Adrenal gland (tissue), 12 donors: ENCODE data around the gene KCTD3. TPM values are rescaled to one million over a fixed set of nuclear protein-coding genes. Genes with fewer than 3 reads are reported as not detected.

Experiments used
- DNase-seq, 7 donors: peaks; one replicate each; pipeline ENCODE4 v3.0.0-alpha.2; 2019 to 2020
- H3K27ac ChIP-seq, 5 donors: fragments of 200-600 bp; sonication (generic) in 4 of 5; 1 replicate in 3 of 5; 2 replicates in 2 of 5; pipeline versions ENCODE4 v1.5.1 to v1.8.0; 2016 to 2020; ENCODE audit warnings: mild to moderate bottlenecking in 1 of 5
- H3K27me3 ChIP-seq: fragments of 200-600 bp; 2 replicates; pipeline ENCODE4 v1.8.0; 2021
- H3K36me3 ChIP-seq, 2 donors: fragments of 200-600 bp; replicated peaks in 1 of 2; 1 replicate in 1 of 2; 2 replicates in 1 of 2; pipeline versions ENCODE4 v1.5.1 to v1.8.0; 2018 to 2022
- H3K4me1 ChIP-seq, 2 donors: fragments of 200-600 bp; replicated peaks in 1 of 2; 1 replicate in 1 of 2; 2 replicates in 1 of 2; pipeline versions ENCODE4 v1.5.1 to v1.8.0; 2018 to 2021
- H3K4me3 ChIP-seq, 4 donors: fragments of 200-600 bp; sonication (generic) in 3 of 4; one replicate each; pipeline ENCODE4 v1.5.1; 2016 to 2018
- H3K9me3 ChIP-seq, 3 donors: fragments of 200-600 bp; sonication (generic) in 1 of 3; replicated peaks in 1 of 3; 1 replicate in 2 of 3; 2 replicates in 1 of 3; pipeline versions ENCODE4 v1.5.1 to v1.8.0; 2016 to 2021
- POLR2A ChIP-seq, 2 donors: fragments of 450-650 bp; IDR thresholded peaks; one replicate each; pipeline ENCODE4 v1.6.1; 2017; ENCODE audit warnings: antibody characterized with exemption in 2 of 2, mild to moderate bottlenecking in 2 of 2, moderate library complexity in 1 of 2
- WGBS, 4 donors: extraction: QIAGEN DNeasy Blood & Tissue Kit in 2 of 4; methylation state at CpG; one replicate each; pipeline versions ENCODE4 v1.1.5 to v1.1.7; 2013 to 2017; 5-methylcytosine and 5-hydroxymethylcytosine counted together
- intact Hi-C, 2 donors: fragments of 100-400 bp; cut with DNase I; formaldehyde crosslinking; loops; one replicate each; pipeline versions ENCODE4 v1.14.1 to v1.15.0; 2022 to 2023
- polyA plus RNA-seq, 3 donors: library from polyadenylated mRNA; stranded (reverse); fragments of 200-250 nt in 2 of 3; fragments of 350-450 nt in 1 of 3; fragmentation: Illumina TruSeq in 1 of 3; extraction: RNeasy Lipid Tissue Mini Kit (QIAGEN cat#74804) in 1 of 3; gene quantifications; one replicate each; pipeline ENCODE4 v1.2.3, GENCODE V29; 2013 to 2014
- total RNA-seq, 9 donors: library from RNA; depleted of rRNA in 4 of 9; stranded (reverse); fragments of >200 nt in 4 of 9; fragments of 120-200 nt in 1 of 9; fragmentation: NEBNext Ultra II Directional in 1 of 9; extraction: Animal tissue kit (Norgen Biotek cat#: 25700) in 1 of 9; gene quantifications; one replicate each; pipeline versions ENCODE4 v1.1.0 to v1.2.4, GENCODE V29; 2013 to 2023
- TF ChIP-seq, protein P1 (sequence below), 6 experiments: fragments of 450-650 bp in 4 of 6; fragments of 200-600 bp in 2 of 6; sonication (generic) in 1 of 6; IDR thresholded peaks; 1 replicate in 5 of 6; 2 replicates in 1 of 6; pipeline versions ENCODE4 v1.5.1 to v1.8.0; 2016 to 2021; ENCODE audit warnings: antibody characterized with exemption in 6 of 6, mild to moderate bottlenecking in 2 of 6, moderate library complexity in 1 of 6
- donor health status: healthy with polysubstance abuse.
- donor health status: Bipolar disorder and iron deficiency.
- donor health status: DM: yes; HTN: yes; CAD: no.
- donor health status: DM: no; HTN: no; CAD: no.
- donor health status: DM: no; HTN: no; CAD: no.
- donor health status: DM: yes; HTN: yes; CAD: no.

The KCTD3 gene
- total and polyA plus RNA-seq, 12 donors = 78.0 to 169 (median 116) TPM

DNA sequence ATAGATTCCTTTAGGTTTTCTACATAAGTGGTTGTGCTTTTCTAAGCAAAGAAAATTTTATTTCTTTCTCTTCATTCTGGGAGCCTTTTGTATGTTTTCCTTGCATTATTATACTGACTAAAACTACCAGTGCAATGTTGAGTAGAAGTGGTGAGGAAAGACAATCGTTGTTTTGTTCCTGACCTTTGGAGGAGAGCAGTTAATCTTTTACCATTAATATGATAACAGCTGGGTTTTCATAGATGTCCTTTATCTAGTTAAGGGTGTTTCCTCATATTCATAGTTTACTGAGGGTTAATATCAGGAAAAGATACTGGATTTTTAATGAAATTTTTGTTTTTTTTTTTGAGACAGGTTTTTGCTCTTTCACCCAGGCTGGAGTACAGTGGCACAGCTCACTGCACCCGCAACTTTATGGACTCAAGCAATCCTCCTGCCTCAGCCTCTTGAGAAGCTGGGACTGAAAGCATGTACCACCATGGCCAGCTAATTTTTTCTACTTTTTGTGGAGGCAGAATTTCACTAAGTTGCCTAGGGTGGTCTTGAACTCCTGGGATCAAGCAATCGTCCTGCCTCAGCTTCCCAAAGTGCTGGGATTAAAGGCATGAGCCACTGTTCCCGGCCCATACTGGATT is 9.0 kb upstream of the KCTD3 start:
- no peak for DNase-seq
- TF ChIP-seq, protein P1, sequence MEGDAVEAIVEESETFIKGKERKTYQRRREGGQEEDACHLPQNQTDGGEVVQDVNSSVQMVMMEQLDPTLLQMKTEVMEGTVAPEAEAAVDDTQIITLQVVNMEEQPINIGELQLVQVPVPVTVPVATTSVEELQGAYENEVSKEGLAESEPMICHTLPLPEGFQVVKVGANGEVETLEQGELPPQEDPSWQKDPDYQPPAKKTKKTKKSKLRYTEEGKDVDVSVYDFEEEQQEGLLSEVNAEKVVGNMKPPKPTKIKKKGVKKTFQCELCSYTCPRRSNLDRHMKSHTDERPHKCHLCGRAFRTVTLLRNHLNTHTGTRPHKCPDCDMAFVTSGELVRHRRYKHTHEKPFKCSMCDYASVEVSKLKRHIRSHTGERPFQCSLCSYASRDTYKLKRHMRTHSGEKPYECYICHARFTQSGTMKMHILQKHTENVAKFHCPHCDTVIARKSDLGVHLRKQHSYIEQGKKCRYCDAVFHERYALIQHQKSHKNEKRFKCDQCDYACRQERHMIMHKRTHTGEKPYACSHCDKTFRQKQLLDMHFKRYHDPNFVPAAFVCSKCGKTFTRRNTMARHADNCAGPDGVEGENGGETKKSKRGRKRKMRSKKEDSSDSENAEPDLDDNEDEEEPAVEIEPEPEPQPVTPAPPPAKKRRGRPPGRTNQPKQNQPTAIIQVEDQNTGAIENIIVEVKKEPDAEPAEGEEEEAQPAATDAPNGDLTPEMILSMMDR (IDR thresholded peaks at IDR 0.05) = no peak
- TF ChIP-seq POLR2A (IDR thresholded peaks at IDR 0.05) = no peak
- Histone ChIP-seq H3K27ac (no peak overlapping the region), H3K9me3 (no peaks in the 10 kb centered on the region), H3K4me1 (no peaks in the 10 kb centered on the region), H3K4me3 (no peak overlapping the region), H3K36me3 (no peaks in the 10 kb centered on the region), H3K27me3 (no peaks in the 10 kb centered on the region)
- WGBS, 4 donors = 76 to 82% (median 81%) methylated on average over 4 of the region's 4 CpGs
- intact Hi-C loops = no loop called here

DNA sequence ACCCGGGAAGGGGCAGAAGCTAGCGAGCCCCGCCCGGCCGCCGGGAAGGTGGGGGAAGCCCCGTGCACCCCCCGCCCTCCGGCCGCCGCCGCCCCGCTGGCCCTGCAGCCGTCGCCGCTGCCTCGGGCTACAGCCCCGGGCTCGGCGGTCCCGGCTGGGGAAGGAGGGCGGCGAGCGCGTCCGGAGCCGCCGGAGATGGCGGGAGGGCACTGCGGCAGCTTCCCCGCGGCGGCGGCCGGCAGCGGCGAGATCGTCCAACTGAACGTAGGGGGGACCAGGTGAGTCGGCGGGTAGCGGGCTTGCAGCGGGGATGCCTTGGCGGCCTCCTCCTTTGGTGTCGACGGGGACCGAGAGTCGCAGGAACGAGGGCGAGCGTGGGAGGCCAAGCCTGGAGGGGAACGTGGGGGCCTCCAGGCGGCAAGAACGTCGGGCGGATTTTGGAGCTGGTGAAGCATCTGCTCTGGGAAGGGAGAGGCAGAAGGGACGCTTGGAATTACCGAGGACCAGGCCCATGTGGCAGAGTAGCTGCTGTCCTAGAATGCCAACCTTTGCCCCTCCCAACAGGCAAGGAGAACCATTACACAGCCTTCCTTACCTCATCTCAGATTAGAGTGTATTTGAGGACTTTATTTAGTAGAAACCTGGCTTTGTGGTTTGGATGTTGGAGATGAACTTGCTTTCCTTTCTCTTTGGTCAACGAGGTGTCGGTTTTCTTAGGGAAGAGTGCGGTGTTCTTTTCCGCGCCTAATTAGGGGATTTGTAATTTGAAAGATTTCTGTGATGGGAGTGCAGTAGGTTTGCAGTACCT is 591 bp downstream of the KCTD3 start:
- Histone ChIP-seq H3K4me1 (peaks cover 24 to 51% of the 10 kb centered on the region in 2 donors), H3K9me3 (no peaks in the 10 kb centered on the region), H3K36me3 (no peaks in the 10 kb centered on the region), H3K4me3 (peak overlapping the region; percentile 64 to 96 (median 90)), H3K27ac (peak overlapping the region; percentile 44 to 96 (median 94)), H3K27me3 (no peaks in the 10 kb centered on the region)
- 0 to 3% (median 0%) methylated on average over 26 to 63 of the region's 63 CpGs for WGBS, 4 donors
- peak; percentile 50 to 74 (median 60) for DNase-seq
- intact Hi-C loops = no loop called here
- TF ChIP-seq POLR2A (IDR thresholded peaks at IDR 0.05) = peak; percentile 6 to 37
- TF ChIP-seq, protein P1 (IDR thresholded peaks at IDR 0.05) = no peak

DNA sequence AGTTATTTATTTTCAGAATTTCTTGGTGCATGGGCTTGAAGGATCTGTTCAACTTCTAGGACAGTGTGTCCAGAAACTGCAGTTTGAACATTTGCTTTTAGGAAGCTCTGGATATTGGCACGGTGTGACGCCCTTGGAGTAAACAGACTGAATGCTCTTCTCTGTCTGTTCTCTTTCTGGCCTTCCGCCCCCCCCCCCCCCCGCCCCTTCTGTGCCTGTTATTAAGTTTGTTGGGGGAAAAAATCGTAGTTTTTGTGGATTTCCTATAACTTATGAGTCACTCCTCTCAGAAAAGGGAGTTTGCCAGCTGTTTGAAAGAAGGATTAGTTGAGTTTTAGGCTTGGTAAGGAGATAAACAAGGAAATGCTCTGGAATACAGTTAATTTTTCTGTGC is 1.2 kb downstream of the KCTD3 start:
- 0 to 2% (median 1%) methylated on average over 5 of the region's 5 CpGs for WGBS, 4 donors
- H3K36me3 ChIP-seq = no peaks in the 10 kb centered on the region
- DNase-seq = peak in 6 of 7 donors; percentile 36 to 76 (median 52)
- no peaks in the 10 kb centered on the region for H3K9me3 ChIP-seq
- no peaks in the 10 kb centered on the region for H3K27me3 ChIP-seq
- peak overlapping the region; percentile 78 to 96 (median 94) for H3K27ac ChIP-seq
- H3K4me3 ChIP-seq = peak overlapping the region; percentile 64 to 96 (median 90)
- intact Hi-C loops = no loop called here
- peaks cover 25 to 57% of the 10 kb centered on the region in 2 donors for H3K4me1 ChIP-seq
- TF ChIP-seq, protein P1 (IDR thresholded peaks at IDR 0.05) = no peak
- peak in 1 of 2 donors; percentile 54 for TF ChIP-seq POLR2A (IDR thresholded peaks at IDR 0.05)

DNA sequence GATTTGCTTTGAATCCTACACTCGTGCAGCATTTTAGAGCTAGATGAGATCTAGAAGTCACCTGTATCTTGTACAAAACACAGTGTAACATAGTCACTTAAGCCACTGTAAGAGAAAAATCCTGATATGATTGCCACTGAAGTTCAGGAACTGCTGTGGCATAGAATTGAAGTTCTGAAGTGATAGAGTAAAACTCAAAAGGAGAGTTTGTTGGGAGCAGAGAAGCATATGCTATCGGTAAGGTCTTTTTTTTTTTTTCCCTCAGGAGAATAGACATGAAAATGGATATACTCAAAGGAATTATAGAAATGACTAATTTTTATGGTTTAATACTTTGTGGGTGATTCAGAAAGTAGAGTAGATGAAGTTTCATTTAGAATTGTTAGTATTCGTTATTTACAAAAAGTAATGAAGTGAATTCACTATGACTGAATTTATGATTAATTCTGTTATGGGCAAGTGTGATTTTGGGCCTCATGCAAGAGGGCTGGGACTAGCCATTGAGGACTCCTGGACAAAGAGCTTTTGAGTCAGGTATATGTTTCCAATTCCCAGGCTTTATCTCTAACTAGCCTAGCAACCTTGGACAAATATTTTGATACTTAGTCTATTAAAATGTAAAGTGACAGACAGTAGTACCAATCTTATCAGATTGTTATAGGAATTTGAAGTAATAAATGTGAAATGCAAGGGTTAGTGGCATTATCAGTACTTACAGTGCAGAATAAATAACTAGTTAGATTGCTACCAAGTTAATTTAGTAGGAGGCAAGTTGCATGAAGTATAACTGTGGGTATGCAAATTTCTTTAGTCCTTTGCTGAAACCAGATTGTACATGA is 3.1 kb downstream of the KCTD3 start:
- Histone ChIP-seq H3K27me3 (no peaks in the 10 kb centered on the region), H3K36me3 (no peaks in the 10 kb centered on the region), H3K9me3 (no peaks in the 10 kb centered on the region), H3K4me3 (peak overlapping the region in 1 of 4 donors; percentile 91), H3K4me1 (peaks cover 25 to 69% of the 10 kb centered on the region in 2 donors), H3K27ac (peak overlapping the region in 4 of 5 donors; percentile 6 to 95 (median 58))
- DNase-seq = no peak
- TF ChIP-seq POLR2A (IDR thresholded peaks at IDR 0.05) = no peak
- TF ChIP-seq, protein P1 (IDR thresholded peaks at IDR 0.05) = no peak
- intact Hi-C loops = no loop called here
- 37 to 59% (median 43%) methylated on average over 3 of the region's 3 CpGs for WGBS, 4 donors
